Endodermal cell (in vitro differentiated cells): ENCODE results near the gene TMEM266. TPM values are rescaled to one million over a fixed set of nuclear protein-coding genes. Genes with fewer than 3 reads are reported as not detected.

Experiments
- DNase-seq: peaks from one replicate; pipeline ENCODE4 v3.0.0-alpha.2; 2017
- H3K27ac ChIP-seq: 2 replicates; pipeline ENCODE4 v1.5.1; 2013; ENCODE audit warnings: mild to moderate bottlenecking, low read depth, low read length, moderate library complexity
- H3K27me3 ChIP-seq: 2 replicates; pipeline ENCODE4 v1.6.1; 2013; ENCODE audit warnings: mild to moderate bottlenecking, low read length, moderate library complexity; ENCODE audit not compliant: insufficient read depth, control insufficient read depth, poor library complexity, severe bottlenecking
- H3K36me3 ChIP-seq: 2 replicates; pipeline ENCODE4 v1.7.0; 2013; ENCODE audit warnings: mild to moderate bottlenecking, low read length, moderate library complexity; ENCODE audit not compliant: control insufficient read depth, insufficient read depth
- H3K4me1 ChIP-seq: one replicate; pipeline ENCODE4 v1.7.0; 2013; ENCODE audit warnings: low read length; ENCODE audit not compliant: control insufficient read depth, insufficient read depth
- H3K4me3 ChIP-seq: 2 replicates; pipeline ENCODE4 v1.5.1; 2013; ENCODE audit warnings: mild to moderate bottlenecking, low read length, moderate library complexity
- H3K9ac ChIP-seq: 2 replicates; pipeline ENCODE4 v1.6.1; 2013; ENCODE audit warnings: mild to moderate bottlenecking, low read length, moderate library complexity; ENCODE audit not compliant: poor library complexity, severe bottlenecking; ENCODE audit errors: extremely low read depth
- H3K9me3 ChIP-seq: 2 replicates; pipeline ENCODE4 v1.6.1; 2013; ENCODE audit warnings: mild to moderate bottlenecking, low read length, moderate library complexity; ENCODE audit not compliant: control insufficient read depth
- H3K27ac Mint-ChIP-seq: 2 replicates; pipeline ENCODE4 v1.8.0; 2020; ENCODE audit warnings: mixed read lengths
- H3K27me3 Mint-ChIP-seq: 2 replicates; pipeline ENCODE4 v1.8.0; 2021; ENCODE audit warnings: mild to moderate bottlenecking, mixed read lengths; ENCODE audit not compliant: insufficient read depth
- H3K36me3 Mint-ChIP-seq: 2 replicates; pipeline ENCODE4 v1.8.0; 2020; ENCODE audit warnings: low read depth, mixed read lengths
- H3K4me1 Mint-ChIP-seq: 2 replicates; pipeline ENCODE4 v1.8.0; 2020; ENCODE audit warnings: mixed read lengths
- H3K4me3 Mint-ChIP-seq: 2 replicates; pipeline ENCODE4 v1.8.0; 2020; ENCODE audit warnings: mild to moderate bottlenecking, moderate library complexity, mixed read lengths
- H3K9me3 Mint-ChIP-seq: 2 replicates; pipeline ENCODE4 v1.8.0; 2020; ENCODE audit warnings: mild to moderate bottlenecking, mixed read lengths
- CTCF ChIP-seq: fragments of 200-600 bp; sonication (generic); conservative IDR thresholded peaks from 2 replicates; pipeline ENCODE4 v1.5.0; 2021; ENCODE audit warnings: antibody characterized with exemption, mild to moderate bottlenecking
- WGBS, 2 experiments: methylation state at CpG; one replicate each; pipeline versions ENCODE4 v1.1.5 to v1.1.7; 2013; ENCODE audit warnings: missing lambda C conversion rate in 2 of 2, mixed read lengths in 1 of 2; ENCODE audit not compliant: insufficient coverage in 1 of 2, insufficient read length in 1 of 2; 5-methylcytosine and 5-hydroxymethylcytosine counted together
- total RNA-seq, 2 donors: library from RNA; stranded (reverse); fragmentation: NEBNext Ultra II Directional in 1 of 2; extraction: Animal tissue kit (Norgen Biotek cat#: 25700) in 1 of 2; gene quantifications; 2 replicates in 1 of 2; 3 replicates in 1 of 2; pipeline ENCODE4 v1.2.1, GENCODE V29; 2021

TMEM266 gene
- total RNA-seq, 2 donors from 2014 or later: 1.8 to 2.0 TPM

DNA sequence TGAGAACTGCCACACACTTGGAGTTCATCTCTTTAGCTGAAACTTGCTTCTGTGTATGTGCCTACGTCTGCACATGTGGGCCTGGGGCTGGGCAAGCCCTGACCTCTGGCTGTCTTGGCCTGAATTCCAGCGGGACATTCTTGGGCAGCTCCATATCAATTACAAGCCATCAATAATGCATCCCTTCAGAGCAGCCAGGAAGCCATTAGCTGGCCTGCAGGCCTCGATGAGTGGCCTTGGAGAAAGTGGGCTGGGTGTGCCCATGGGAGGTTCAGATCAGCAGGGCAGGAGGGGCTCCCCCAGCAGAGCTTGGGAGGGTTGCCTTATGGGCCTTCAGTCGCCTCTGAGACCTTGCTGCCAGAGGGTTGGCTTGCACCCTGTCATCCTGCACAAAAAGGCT is 127.4 kb downstream of the TMEM266 start:
- Histone ChIP-seq H3K4me3 (no peak overlapping the region), H3K9me3 (no peaks in the 10 kb centered on the region), H3K36me3 (no peaks in the 10 kb centered on the region), H3K9ac (no peak overlapping the region), H3K27me3 (peaks cover 23% of the 10 kb centered on the region), H3K27ac (no peak overlapping the region), H3K4me1 (peaks cover 4% of the 10 kb centered on the region)
- Mint-ChIP-seq H3K27ac (no peak overlapping the region), H3K4me3 (no peak overlapping the region), H3K9me3 (no peaks in the 10 kb centered on the region), H3K4me1 (peaks cover 6% of the 10 kb centered on the region), H3K27me3 (peaks cover 34% of the 10 kb centered on the region), H3K36me3 (no peaks in the 10 kb centered on the region)
- no peak for DNase-seq
- no peak for TF ChIP-seq CTCF
- WGBS, 2 experiments: 80 to 86% methylated on average over 2 to 4 of the region's 4 CpGs

- Histone ChIP-seq H3K27me3 (peaks cover 23% of the 10 kb centered on the region), H3K27ac (no peak overlapping the region), H3K36me3 (no peaks in the 10 kb centered on the region), H3K4me1 (peaks cover 1% of the 10 kb centered on the region), H3K4me3 (no peak overlapping the region), H3K9me3 (no peaks in the 10 kb centered on the region), H3K9ac (no peak overlapping the region)
- H3K4me1 Mint-ChIP-seq: peaks cover 1% of the 10 kb centered on the region
- no peaks in the 10 kb centered on the region for H3K9me3 Mint-ChIP-seq
- H3K27ac Mint-ChIP-seq: no peak overlapping the region
- 87 to 100% methylated on average over 2 of the region's 2 CpGs for WGBS, 2 experiments
- no peak for DNase-seq
- H3K27me3 Mint-ChIP-seq: peaks cover 37% of the 10 kb centered on the region
- no peak for TF ChIP-seq CTCF
- H3K36me3 Mint-ChIP-seq: no peaks in the 10 kb centered on the region
- no peak overlapping the region for H3K4me3 Mint-ChIP-seq
Measured at GRCh38 chr15:76189106-76189505, 129.3 kb downstream of the TMEM266 start.

DNA sequence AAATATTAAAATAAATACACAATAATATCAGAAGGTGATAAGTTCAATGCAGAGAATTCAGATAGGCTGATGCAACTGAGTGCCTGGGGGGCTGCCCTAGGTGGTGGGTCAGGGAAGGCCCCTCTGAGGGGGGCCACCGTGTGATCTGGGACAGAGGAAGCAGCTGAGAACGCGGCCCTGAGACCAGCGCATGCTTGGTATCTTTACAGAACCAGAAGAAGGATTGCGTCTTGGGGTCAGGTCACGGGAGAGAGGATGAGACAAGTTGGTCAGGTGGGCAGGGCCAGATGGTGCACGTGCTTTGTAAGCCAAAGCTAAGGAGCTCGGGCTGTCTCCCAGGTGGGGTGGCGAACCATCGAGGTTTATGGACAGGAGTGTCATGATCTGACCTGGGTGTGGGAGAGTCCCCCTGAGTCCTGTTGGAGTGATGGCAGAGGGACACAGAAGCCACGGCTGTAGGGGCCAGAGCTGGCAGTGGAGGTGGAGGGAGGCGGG is 130.3 kb downstream of the TMEM266 start:
- 81 to 85% methylated on average over 5 to 12 of the region's 12 CpGs for WGBS, 2 experiments
- Mint-ChIP-seq H3K36me3 (no peaks in the 10 kb centered on the region), H3K4me3 (no peak overlapping the region), H3K27me3 (peaks cover 38% of the 10 kb centered on the region), H3K9me3 (no peaks in the 10 kb centered on the region), H3K27ac (no peak overlapping the region), H3K4me1 (peaks cover 6% of the 10 kb centered on the region)
- Histone ChIP-seq H3K9me3 (no peaks in the 10 kb centered on the region), H3K4me3 (no peak overlapping the region), H3K9ac (no peak overlapping the region), H3K27me3 (peaks cover 23% of the 10 kb centered on the region), H3K27ac (no peak overlapping the region), H3K36me3 (no peaks in the 10 kb centered on the region), H3K4me1 (peaks cover 5% of the 10 kb centered on the region)
- no peak for TF ChIP-seq CTCF
- no peak for DNase-seq
